Stromal cell of bone marrow (primary cell): ENCODE results near the gene FHAD1.
"Not testable (repeated sequence)": the region's sequence is repeated elsewhere in the genome, so short reads cannot be mapped to it uniquely, and the experiment has no call there.

ENCODE experiments used
- DNase-seq: peaks from one replicate; pipeline ENCODE4 v3.0.0-alpha.2; 2012; ENCODE audit warnings: low read depth

FHAD1 gene

GRCh38 chr1:15370781-15371520 is 123.9 kb downstream of the FHAD1 start:
- no peak for DNase-seq

- no peak for DNase-seq
Measured at GRCh38 chr1:15371610-15372545, 124.9 kb downstream of the FHAD1 start.

GRCh38 chr1:15378729-15379128 is 131.7 kb downstream of the FHAD1 start:
- no peak for DNase-seq

- not testable (repeated sequence) for DNase-seq
Measured at GRCh38 chr1:15379151-15379550, 132.1 kb downstream of the FHAD1 start.

- DNase-seq: no peak
Measured at GRCh38 chr1:15380601-15381508, 133.8 kb downstream of the FHAD1 start.

- no peak for DNase-seq
Measured at GRCh38 chr1:15381805-15382204, 134.8 kb downstream of the FHAD1 start.

- no peak for DNase-seq
Measured at GRCh38 chr1:15382601-15383518, 135.8 kb downstream of the FHAD1 start.

- DNase-seq: no peak
Measured at GRCh38 chr1:15383810-15384209, 136.8 kb downstream of the FHAD1 start.

GRCh38 chr1:15384301-15384901 is 137.4 kb downstream of the FHAD1 start:
- DNase-seq: no peak

- no peak for DNase-seq
Measured at GRCh38 chr1:15385420-15385819, 138.4 kb downstream of the FHAD1 start.

GRCh38 chr1:15386164-15386749 is 139.2 kb downstream of the FHAD1 start:
- DNase-seq: no peak

- DNase-seq: no peak
Measured at GRCh38 chr1:15388201-15388880, 141.3 kb downstream of the FHAD1 start.

GRCh38 chr1:15389828-15390227 is 142.8 kb downstream of the FHAD1 start:
- DNase-seq: not testable (repeated sequence)

- DNase-seq: no peak
Measured at GRCh38 chr1:15390667-15391066, 143.6 kb downstream of the FHAD1 start.

- no peak for DNase-seq
Measured at GRCh38 chr1:15391366-15391765, 144.3 kb downstream of the FHAD1 start.

- DNase-seq: no peak
Measured at GRCh38 chr1:15393475-15394257, 146.6 kb downstream of the FHAD1 start.

- no peak for DNase-seq
Measured at GRCh38 chr1:15394258-15394690, 147.3 kb downstream of the FHAD1 start.

- DNase-seq: no peak
Measured at GRCh38 chr1:15397236-15397635, 150.2 kb downstream of the FHAD1 start.

- no peak for DNase-seq
Measured at GRCh38 chr1:15399710-15400109, 152.7 kb downstream of the FHAD1 start.
